GM18519 (cell line): ENCODE measurements around the gene FANCG.

Experiments
- ATAC-seq: cut with Tn5 transposase; IDR thresholded peaks from one replicate; pipeline ENCODE4 v1.9.1; 2021; ENCODE audit warnings: mild to moderate bottlenecking, moderate library complexity; ENCODE audit not compliant: unreplicated experiment, low FRiP score

FANCG gene

DNA sequence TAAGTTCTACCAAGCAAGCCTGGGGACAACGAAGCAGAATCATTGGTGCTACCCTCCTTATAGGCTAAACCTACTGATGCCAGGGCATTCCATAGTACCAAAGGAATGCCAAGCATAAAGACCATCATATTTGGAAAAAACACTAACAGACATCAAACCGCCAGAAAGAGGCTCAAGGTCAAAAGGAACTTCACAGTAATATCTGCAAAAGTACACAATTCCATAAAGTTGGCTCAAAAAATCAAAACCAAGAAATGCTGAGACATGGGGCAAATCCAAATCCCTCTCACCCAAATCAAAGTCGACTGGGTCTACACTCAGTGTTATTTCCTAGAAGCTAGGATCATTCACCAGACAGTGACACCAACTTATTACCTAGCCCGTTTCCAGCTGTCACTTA, 10.7 kb downstream of the FANCG start:
- no peak for ATAC-seq

- ATAC-seq = no peak
These were observed 12.7 kb downstream of the FANCG start for GRCh38 chr9:35067056-35067455.

- ATAC-seq = no peak
These were observed 19.1 kb downstream of the FANCG start for GRCh38 chr9:35060548-35061207.

DNA sequence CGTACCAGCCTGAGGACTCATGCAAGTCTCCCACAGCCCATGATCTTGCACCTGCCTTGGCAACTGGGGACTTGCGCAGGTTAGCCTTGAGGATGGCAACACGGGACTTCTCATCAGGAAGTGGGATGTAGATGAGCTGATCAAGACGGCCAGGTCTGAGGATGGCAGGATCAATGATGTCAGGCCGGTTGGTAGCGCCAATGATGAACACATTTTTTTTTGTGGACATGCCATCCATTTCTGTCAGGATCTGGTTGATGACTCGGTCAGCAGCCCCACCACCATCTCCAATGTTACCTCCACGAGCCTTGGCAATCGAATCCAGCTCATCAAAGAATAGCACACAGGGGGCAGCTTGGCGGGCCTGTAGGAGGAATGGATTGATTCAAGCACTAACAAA, 20.3 kb downstream of the FANCG start:
- ATAC-seq = no peak

GRCh38 chr9:35057271-35057620, 22.5 kb downstream of the FANCG start:
- ATAC-seq = no peak

DNA sequence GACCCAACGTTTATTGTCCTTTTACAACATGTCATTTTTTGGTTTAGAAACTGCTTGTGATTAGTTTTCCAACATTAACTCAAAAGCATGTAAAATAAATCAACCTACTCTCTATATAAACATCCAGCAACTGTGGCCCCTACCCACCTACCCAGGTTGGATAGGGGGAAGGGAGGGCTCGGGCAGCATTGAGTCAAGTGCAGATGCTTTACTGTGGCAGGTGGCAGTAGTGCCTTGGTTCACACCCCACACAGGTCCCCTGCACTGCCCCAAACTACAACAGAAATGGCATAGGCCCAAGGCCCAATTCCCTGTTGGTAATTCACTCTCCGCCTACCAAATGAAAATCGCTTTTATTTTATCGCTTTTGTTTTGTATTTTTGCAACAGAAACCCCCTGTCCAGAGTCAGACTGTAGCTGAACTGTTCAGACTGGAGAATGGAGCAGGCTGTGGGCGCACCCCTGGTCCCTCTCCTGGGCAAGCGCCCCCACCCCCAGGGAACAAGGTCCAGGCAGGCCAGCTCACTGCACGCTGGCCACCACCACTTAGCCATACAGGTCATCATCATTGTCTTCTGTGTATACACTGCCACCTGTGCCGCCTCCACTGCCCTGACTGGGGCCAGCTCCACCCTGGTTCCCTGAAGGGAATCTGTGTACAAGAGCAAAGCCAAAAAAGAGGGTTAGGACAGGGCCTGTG, 23.0 kb downstream of the FANCG start:
- ATAC-seq = no peak

DNA sequence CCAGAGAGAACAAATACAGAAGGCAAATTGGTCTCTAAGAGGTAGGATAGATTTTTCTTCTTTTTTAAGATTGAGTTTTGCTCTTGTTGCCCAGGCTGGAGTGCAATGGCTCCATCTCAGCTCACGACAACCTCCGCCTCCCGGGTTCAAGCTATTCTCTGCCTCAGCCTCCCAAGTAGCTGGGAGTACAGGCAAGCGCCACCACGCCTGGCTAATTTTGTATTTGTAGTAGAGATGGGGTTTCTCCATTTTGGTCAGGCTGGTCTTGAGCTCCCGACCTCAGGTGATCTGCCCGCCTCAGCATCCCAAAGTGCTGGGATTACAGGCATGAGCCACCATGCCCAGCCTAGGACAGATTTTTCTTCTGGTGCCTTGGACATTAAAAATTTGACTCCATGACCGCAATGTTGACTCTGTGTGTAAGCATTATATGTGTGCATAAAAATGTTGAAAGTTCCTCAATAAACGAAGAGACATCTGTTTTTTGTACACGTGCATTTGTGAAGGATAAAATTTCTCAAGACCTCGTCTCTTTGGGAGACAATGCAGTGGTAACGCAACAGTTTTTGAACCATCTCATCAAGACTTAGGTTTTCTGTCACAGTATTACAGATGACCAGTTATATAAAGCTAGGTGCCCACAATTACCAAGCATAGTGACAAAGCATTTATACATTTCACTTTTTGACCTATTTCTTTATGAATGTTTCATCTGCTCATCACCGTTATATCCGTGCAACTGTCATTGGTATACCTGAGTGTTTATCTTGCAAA, 24.7 kb downstream of the FANCG start:
- no peak for ATAC-seq

- no peak for ATAC-seq
These were observed 25.4 kb downstream of the FANCG start for GRCh38 chr9:35054185-35054835.

DNA sequence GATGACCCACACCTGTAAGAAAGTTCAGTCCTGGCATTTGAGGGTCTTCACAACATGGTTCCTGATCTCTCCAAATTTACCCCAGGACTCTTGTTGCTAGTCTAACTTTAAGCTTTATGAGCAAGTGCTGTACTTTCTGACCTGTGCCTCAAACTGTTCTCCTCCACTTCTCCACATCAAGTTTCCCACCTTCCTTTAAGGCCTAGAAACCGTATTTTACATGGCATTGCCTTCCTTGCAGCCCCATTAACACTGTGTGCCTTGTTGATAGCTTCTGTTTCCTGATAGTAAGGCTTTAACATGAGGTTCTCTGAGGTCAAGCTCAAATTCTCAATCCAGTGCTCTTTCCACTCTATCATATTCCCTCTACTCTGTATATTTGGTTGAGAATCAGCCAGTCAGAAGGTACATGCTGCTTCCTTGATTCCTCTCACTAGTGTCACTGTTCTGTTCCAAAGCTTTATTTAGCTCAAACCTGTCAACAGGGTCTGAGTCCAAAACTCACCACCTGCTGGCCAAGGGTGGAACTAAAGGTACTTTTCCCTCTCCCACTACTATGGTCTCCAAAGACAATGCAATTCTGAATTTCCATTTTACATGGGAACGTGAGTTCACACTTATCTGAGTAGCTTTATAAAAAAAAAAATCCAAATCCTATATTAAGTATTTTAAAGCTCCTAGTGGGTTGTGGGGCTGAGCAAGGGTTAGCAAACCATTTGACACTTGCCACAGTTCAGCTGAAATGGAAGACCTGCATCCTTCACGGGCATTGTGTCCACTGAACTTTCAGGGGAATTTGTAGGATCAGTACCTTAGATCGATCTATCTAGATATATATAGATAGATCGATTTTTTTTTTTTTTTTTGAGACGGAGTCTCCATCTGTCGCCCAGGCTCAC, 28.4 kb downstream of the FANCG start:
- no peak for ATAC-seq

GRCh38 chr9:35048511-35048910, 31.2 kb downstream of the FANCG start:
- ATAC-seq = no peak

- ATAC-seq = no peak
These were observed 35.7 kb downstream of the FANCG start for GRCh38 chr9:35044071-35044470.

DNA sequence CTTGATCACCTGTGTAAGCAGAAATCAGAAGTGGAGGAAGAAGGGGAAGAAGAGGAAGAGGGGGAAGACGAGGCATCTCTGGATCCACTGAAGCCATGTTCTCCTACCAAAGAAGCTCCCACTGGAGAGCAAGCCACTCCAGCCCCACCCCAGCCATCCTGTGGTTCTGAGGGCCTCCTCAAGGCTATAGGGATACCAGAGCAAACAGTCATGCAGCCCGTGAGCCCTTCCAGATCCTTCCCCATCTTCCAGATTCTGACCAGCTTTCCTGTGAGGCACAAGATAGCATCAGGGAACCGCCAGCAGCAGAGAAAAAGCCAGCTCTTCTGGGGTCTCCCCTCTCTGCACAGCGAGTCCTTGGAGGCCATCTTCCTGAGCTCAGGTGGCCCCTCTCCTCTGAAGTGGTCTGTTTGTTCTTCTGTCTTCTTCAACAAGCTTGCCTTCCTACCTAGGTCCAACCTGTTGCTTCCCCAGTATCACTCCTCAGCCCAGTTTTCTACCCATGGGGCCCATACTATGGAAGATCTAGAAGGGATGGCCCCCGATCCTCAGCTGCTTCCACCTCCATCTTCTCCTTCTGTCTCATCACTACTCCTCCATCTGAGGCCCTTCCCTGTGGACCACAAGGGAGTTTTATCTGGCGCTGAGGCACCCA, 36.7 kb downstream of the FANCG start:
- ATAC-seq = no peak

DNA sequence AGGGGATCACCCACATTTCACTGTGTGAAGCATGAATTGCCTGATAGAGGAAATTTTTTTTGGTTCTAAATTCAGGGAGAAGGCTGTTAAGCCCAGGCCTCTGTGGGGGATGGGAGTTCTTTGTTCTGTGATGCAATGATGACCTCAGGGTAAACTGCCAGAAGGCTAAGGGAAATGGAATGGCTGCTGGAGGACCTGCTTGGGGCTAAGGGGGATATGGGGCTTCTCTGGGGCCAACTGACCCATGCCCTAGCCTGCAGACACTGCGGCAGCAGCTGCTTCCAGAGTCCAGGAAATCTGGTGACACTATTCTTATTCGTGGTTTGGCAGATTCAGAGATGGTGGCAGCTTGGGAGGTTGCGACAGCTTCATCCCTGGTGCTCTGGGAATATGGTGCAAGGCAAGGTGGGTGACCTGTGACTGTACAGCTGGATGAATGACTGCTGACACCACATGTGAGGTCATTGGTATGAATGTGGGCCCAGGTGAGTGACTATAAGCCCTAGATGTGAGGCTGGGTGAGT, 37.6 kb downstream of the FANCG start:
- no peak for ATAC-seq

- no peak for ATAC-seq
These were observed 43.7 kb downstream of the FANCG start for GRCh38 chr9:35035851-35036701.

DNA sequence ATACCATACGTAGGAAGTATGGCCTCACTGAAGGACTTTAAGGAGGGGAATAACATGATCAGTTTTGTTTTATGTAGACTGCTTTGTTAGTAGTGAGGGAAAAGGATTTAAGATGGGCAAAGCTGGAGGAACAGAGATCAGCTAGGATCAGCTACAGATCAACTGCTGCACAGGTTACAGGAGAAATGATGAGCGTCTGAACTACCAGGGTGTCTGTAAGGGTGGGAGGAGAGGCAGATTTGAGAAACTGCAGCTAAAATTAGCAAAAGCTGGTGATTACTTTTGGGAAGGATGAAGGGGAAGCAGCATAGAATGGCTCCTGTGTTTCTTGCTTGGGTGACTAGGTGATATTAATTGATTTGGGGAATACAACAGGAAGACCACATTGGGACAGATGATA, 46.6 kb downstream of the FANCG start:
- no peak for ATAC-seq

GRCh38 chr9:35029852-35030251, 49.9 kb downstream of the FANCG start:
- ATAC-seq = no peak

GRCh38 chr9:35029241-35029640, 50.5 kb downstream of the FANCG start:
- no peak for ATAC-seq

DNA sequence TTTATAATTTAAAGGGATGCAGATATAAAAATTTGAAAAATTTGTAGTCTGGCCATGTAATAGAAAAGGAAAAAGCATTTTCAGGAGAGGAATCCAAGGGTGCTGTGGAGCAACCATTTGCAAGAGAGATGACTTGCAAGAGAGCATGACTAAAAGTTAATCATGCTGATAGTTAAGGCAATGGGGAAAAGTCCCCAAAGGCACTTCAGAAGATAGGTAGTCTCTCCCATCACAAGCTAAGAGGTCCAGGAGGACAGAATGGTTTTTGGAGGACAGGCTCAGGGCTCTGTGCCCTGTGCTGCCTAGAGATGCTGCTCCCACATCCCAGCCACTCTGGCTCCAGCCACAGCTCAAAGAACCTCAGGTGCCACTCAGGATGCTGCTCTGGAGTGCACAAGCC, 51.4 kb downstream of the FANCG start:
- ATAC-seq = no peak

- ATAC-seq = no peak
These were observed 51.9 kb downstream of the FANCG start for GRCh38 chr9:35027860-35028259.
